Measurements from ENCODE around the gene TMEM106C. TPM values are rescaled to one million over a fixed set of nuclear protein-coding genes. Genes with fewer than 3 reads are reported as not detected.

TMEM106C gene
- total and polyA plus RNA-seq, 4 donors = 76.4 to 120 (median 102) TPM

- WGBS (ENCODE audit: insufficient coverage) = 88% methylated on average over 6 of the region's 6 CpGs
These were observed 24.3 kb upstream of the TMEM106C start for GRCh38 chr12:47939009-47939601.

GRCh38 chr12:47940773-47941474 is 22.5 kb upstream of the TMEM106C start:
- Histone ChIP-seq H3K27ac (ENCODE audit: low read depth, low read length) (no peak overlapping the region), H3K4me3 (ENCODE audit: low read depth, low read length) (no peak overlapping the region), H3K9me3 (ENCODE audit: control insufficient read depth, insufficient read depth, low read length) (no peaks in the 10 kb centered on the region), H3K36me3 (ENCODE audit: control insufficient read depth, insufficient read depth, low read length) (no peaks in the 10 kb centered on the region), H3K27me3 (ENCODE audit: control insufficient read depth, insufficient read depth, low read length) (peaks cover 12% of the 10 kb centered on the region), H3K4me1 (ENCODE audit: control insufficient read depth, insufficient read depth, low read length) (peaks cover 13% of the 10 kb centered on the region)
- no peak for DNase-seq (ENCODE audit: low read depth in 4 of 6, low spot score in 6 of 6)
- WGBS (ENCODE audit: insufficient coverage) = 97% methylated on average over 10 of the region's 10 CpGs

More at GRCh38 chr12:47939009-47939601, 24.3 kb upstream of the TMEM106C start:
- Histone ChIP-seq H3K27me3 (ENCODE audit: control insufficient read depth, insufficient read depth, low read length) (peaks cover 12% of the 10 kb centered on the region), H3K4me1 (ENCODE audit: control insufficient read depth, insufficient read depth, low read length) (peaks cover 13% of the 10 kb centered on the region), H3K27ac (ENCODE audit: low read depth, low read length) (no peak overlapping the region), H3K9me3 (ENCODE audit: control insufficient read depth, insufficient read depth, low read length) (no peaks in the 10 kb centered on the region), H3K4me3 (ENCODE audit: low read depth, low read length) (no peak overlapping the region), H3K36me3 (ENCODE audit: control insufficient read depth, insufficient read depth, low read length) (no peaks in the 10 kb centered on the region)
- DNase-seq (ENCODE audit: low read depth in 4 of 6, low spot score in 6 of 6) = no peak

GRCh38 chr12:47941475-47941780 is 22.0 kb upstream of the TMEM106C start:
- no peaks in the 10 kb centered on the region for H3K9me3 ChIP-seq (ENCODE audit: control insufficient read depth, insufficient read depth, low read length)
- peaks cover 14% of the 10 kb centered on the region for H3K4me1 ChIP-seq (ENCODE audit: control insufficient read depth, insufficient read depth, low read length)
- no peak overlapping the region for H3K4me3 ChIP-seq (ENCODE audit: low read depth, low read length)
- no peak overlapping the region for H3K27ac ChIP-seq (ENCODE audit: low read depth, low read length)
- no peak for DNase-seq (ENCODE audit: low read depth in 4 of 6, low spot score in 6 of 6)
- H3K36me3 ChIP-seq (ENCODE audit: control insufficient read depth, insufficient read depth, low read length) = no peaks in the 10 kb centered on the region
- WGBS (ENCODE audit: insufficient coverage) = 81% methylated on average over 9 of the region's 9 CpGs
- H3K27me3 ChIP-seq (ENCODE audit: control insufficient read depth, insufficient read depth, low read length) = peaks cover 12% of the 10 kb centered on the region

DNA sequence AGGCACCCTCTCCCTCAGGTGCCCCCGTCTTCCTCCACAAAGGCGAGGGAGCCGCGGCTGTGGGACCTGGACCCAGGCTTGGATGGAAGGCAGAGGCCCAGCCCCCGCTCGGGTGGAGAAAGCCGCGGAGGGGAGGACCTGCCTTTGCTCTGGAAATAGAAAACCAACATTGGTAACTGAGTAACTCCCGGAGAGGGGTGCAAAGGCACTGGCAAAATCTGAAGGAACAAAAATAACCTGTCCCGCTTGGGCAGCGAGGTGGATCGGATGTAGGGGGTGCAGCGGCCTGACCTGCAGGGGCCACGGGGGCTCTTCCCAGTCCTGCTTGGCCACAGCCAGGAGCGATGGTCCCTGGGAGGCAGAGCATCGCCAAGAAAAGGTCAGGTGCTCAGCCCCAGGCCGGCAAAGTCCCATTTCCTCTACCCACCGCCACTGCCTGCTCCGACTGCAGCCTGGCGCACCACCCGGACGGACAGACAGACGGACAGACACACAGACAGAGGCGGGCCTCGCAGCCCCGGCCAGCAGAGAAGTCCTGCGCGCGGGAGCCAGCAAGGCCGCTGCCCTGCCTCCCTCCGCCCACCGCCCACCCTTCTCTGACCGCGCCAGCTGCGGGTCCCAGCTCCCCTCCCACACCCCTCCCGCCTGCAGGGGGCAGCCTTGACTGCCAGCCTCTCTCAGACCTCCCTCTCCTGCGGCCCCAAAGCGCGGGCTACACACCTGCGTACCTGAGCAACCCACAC is 21.4 kb upstream of the TMEM106C start:
- peak in 2 of 6 donors; percentile 29 to 45 for DNase-seq (ENCODE audit: low read depth in 4 of 6, low spot score in 6 of 6)
- H3K4me1 ChIP-seq (ENCODE audit: control insufficient read depth, insufficient read depth, low read length) = peaks cover 20% of the 10 kb centered on the region
- H3K9me3 ChIP-seq (ENCODE audit: control insufficient read depth, insufficient read depth, low read length) = no peaks in the 10 kb centered on the region
- whole genome bisulfite sequencing (ENCODE audit: insufficient coverage) = 19% methylated on average over 40 of the region's 40 CpGs
- H3K4me3 ChIP-seq (ENCODE audit: low read depth, low read length) = no peak overlapping the region
- H3K36me3 ChIP-seq (ENCODE audit: control insufficient read depth, insufficient read depth, low read length) = no peaks in the 10 kb centered on the region
- H3K27ac ChIP-seq (ENCODE audit: low read depth, low read length) = no peak overlapping the region
- peaks cover 12% of the 10 kb centered on the region for H3K27me3 ChIP-seq (ENCODE audit: control insufficient read depth, insufficient read depth, low read length)

GRCh38 chr12:47942614-47943225 is 20.7 kb upstream of the TMEM106C start:
- Histone ChIP-seq H3K4me3 (ENCODE audit: low read depth, low read length) (no peak overlapping the region), H3K4me1 (ENCODE audit: control insufficient read depth, insufficient read depth, low read length) (peaks cover 25% of the 10 kb centered on the region), H3K27ac (ENCODE audit: low read depth, low read length) (no peak overlapping the region), H3K36me3 (ENCODE audit: control insufficient read depth, insufficient read depth, low read length) (no peaks in the 10 kb centered on the region), H3K27me3 (ENCODE audit: control insufficient read depth, insufficient read depth, low read length) (peaks cover 12% of the 10 kb centered on the region), H3K9me3 (ENCODE audit: control insufficient read depth, insufficient read depth, low read length) (no peaks in the 10 kb centered on the region)
- DNase-seq (ENCODE audit: low read depth in 4 of 6, low spot score in 6 of 6) = no peak
- WGBS (ENCODE audit: insufficient coverage) = 47% methylated on average over 19 of the region's 31 CpGs

DNA sequence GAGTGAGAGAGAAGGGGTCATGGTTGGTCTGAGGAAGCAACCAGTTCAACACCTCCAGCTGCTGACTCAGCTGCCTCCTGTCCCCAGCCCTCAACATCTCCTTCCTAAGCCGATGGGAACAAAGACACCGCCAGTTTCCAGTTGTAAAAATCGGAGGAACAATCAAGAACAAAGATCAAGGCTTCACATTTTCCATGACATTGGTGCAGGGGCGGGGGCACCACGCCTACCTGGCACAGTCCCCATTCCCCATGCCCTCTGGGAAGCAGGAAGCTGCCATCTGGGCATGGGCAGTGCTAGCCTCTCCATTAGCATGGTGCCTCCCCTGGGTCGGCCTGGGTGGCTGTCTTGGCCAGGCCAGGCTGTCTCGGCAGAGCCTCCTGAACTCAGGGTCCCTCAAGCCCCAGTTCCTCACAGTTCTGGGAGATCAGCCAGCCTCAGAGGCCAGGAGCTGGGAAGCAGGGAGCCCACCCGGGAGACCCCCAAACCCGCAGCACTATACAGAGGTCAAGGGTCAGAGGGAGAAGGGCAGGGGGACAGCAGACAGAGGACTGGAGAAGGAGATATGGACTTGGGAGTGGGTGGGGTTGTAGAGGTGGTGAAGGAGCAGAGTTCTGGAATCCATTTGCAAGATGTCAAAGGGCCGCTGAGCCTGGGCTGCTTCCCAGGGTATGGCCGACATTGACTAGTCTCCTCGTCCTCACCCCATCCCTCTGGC is 19.6 kb upstream of the TMEM106C start:
- DNase-seq (ENCODE audit: low read depth in 4 of 6, low spot score in 6 of 6) = no peak
- WGBS (ENCODE audit: insufficient coverage) = 76% methylated on average over 9 of the region's 12 CpGs
- Histone ChIP-seq H3K27me3 (ENCODE audit: control insufficient read depth, insufficient read depth, low read length) (peaks cover 10% of the 10 kb centered on the region), H3K36me3 (ENCODE audit: control insufficient read depth, insufficient read depth, low read length) (no peaks in the 10 kb centered on the region), H3K9me3 (ENCODE audit: control insufficient read depth, insufficient read depth, low read length) (no peaks in the 10 kb centered on the region), H3K4me3 (ENCODE audit: low read depth, low read length) (no peak overlapping the region), H3K4me1 (ENCODE audit: control insufficient read depth, insufficient read depth, low read length) (peaks cover 25% of the 10 kb centered on the region), H3K27ac (ENCODE audit: low read depth, low read length) (no peak overlapping the region)

- no peak overlapping the region for H3K4me3 ChIP-seq (ENCODE audit: low read depth, low read length)
- no peak overlapping the region for H3K27ac ChIP-seq (ENCODE audit: low read depth, low read length)
- WGBS (ENCODE audit: insufficient coverage) = 97% methylated on average over 5 of the region's 6 CpGs
- no peak for DNase-seq (ENCODE audit: low read depth in 4 of 6, low spot score in 6 of 6)
- no peaks in the 10 kb centered on the region for H3K9me3 ChIP-seq (ENCODE audit: control insufficient read depth, insufficient read depth, low read length)
- no peaks in the 10 kb centered on the region for H3K36me3 ChIP-seq (ENCODE audit: control insufficient read depth, insufficient read depth, low read length)
- H3K4me1 ChIP-seq (ENCODE audit: control insufficient read depth, insufficient read depth, low read length) = peaks cover 32% of the 10 kb centered on the region
- H3K27me3 ChIP-seq (ENCODE audit: control insufficient read depth, insufficient read depth, low read length) = peaks cover 10% of the 10 kb centered on the region
These were observed 18.6 kb upstream of the TMEM106C start for GRCh38 chr12:47944685-47945340.

GRCh38 chr12:47945341-47945728 is 18.1 kb upstream of the TMEM106C start:
- Histone ChIP-seq H3K4me3 (ENCODE audit: low read depth, low read length) (no peak overlapping the region), H3K4me1 (ENCODE audit: control insufficient read depth, insufficient read depth, low read length) (peaks cover 32% of the 10 kb centered on the region), H3K27me3 (ENCODE audit: control insufficient read depth, insufficient read depth, low read length) (peaks cover 10% of the 10 kb centered on the region), H3K36me3 (ENCODE audit: control insufficient read depth, insufficient read depth, low read length) (no peaks in the 10 kb centered on the region), H3K9me3 (ENCODE audit: control insufficient read depth, insufficient read depth, low read length) (no peaks in the 10 kb centered on the region), H3K27ac (ENCODE audit: low read depth, low read length) (no peak overlapping the region)
- no peak for DNase-seq (ENCODE audit: low read depth in 4 of 6, low spot score in 6 of 6)
- WGBS (ENCODE audit: insufficient coverage) = no CpG with 5 or more reads among the region's 1 CpG
